Pancreas (tissue), 10 donors: ENCODE measurements around the gene INPP5A. TPM values are rescaled to one million over a fixed set of nuclear protein-coding genes. Genes with fewer than 3 reads are reported as not detected.
"Not testable (repeated sequence)": the region's sequence is repeated elsewhere in the genome, so short reads cannot be mapped to it uniquely, and the experiment has no call there.

Experiments used
- ATAC-seq, 4 donors: fragments of 200-7000 bp; cut with Tn5 transposase; one replicate each; pipeline versions ENCODE4 v1.8.0 to v1.9.1; 2020; ENCODE audit warnings: mild to moderate bottlenecking in 4 of 4, moderate library complexity in 4 of 4
- DNase-seq, 6 donors: peaks; one replicate each; pipeline ENCODE4 v3.0.0-alpha.2; 2020
- FAIRE-seq: peaks from 2 replicates; lab custom pipeline; 2012; peaks lifted over from hg19 to GRCh38; lab: Jason Lieb, UNC
- H3K27ac ChIP-seq, 4 donors: fragments of 200-600 bp; sonication (generic); 1 replicate in 3 of 4; 2 replicates in 1 of 4; pipeline versions ENCODE4 v1.5.0 to v1.8.0; 2020
- H3K27me3 ChIP-seq, 4 donors: fragments of 200-600 bp; one replicate each; pipeline ENCODE4 v1.8.0; 2021
- H3K36me3 ChIP-seq, 3 donors: fragments of 200-600 bp; sonication (generic) in 1 of 3; one replicate each; pipeline versions ENCODE4 v1.5.0 to v1.8.0; 2020 to 2021
- H3K4me1 ChIP-seq, 3 donors: fragments of 200-600 bp; one replicate each; pipeline ENCODE4 v1.8.0; 2021
- H3K4me3 ChIP-seq, 4 donors: fragments of 200-600 bp; sonication (generic) in 2 of 4; one replicate each; pipeline versions ENCODE4 v1.5.0 to v1.8.0; 2020 to 2021
- H3K9me3 ChIP-seq, 4 donors: fragments of 200-600 bp; one replicate each; pipeline ENCODE4 v1.8.0; 2021
- WGBS, 2 donors: extraction: QIAGEN DNeasy Blood & Tissue Kit; methylation state at CpG; one replicate each; pipeline ENCODE4 v1.1.7; 2013; 5-methylcytosine and 5-hydroxymethylcytosine counted together
- intact Hi-C, 3 donors: fragments of 100-400 bp; cut with DNase I; formaldehyde crosslinking; loops; one replicate each; pipeline versions ENCODE4 v1.11.1 to v1.14.2; 2022
- polyA plus RNA-seq, 2 donors: library from polyadenylated mRNA; stranded (reverse); fragments of 200-250 nt; gene quantifications; one replicate each; pipeline ENCODE4 v1.2.3, GENCODE V29; 2013
- total RNA-seq, 6 donors: library from RNA; stranded (reverse); fragmentation: NEBNext Ultra II Directional in 4 of 6; extraction: Animal tissue kit (Norgen Biotek cat#: 25700) in 4 of 6; gene quantifications; one replicate each; pipeline versions ENCODE4 v1.2.1 to v1.2.4, GENCODE V29; 2021 to 2023
- TF ChIP-seq, protein P1 (sequence below), 4 donors: fragments of 200-600 bp; sonication (generic) in 3 of 4; IDR thresholded peaks; one replicate each; pipeline versions ENCODE4 v1.5.0 to v1.8.0; 2021; ENCODE audit warnings: antibody characterized with exemption in 4 of 4
- donor health status: healthy with polysubstance abuse.
- donor health status: DM: no; HTN: no; CAD: no; lungs with moderate emphysema.
- donor health status: DM: no; HTN: no; CAD: no.
- donor health status: control.
- donor health status: control.
- donor health status: Bipolar disorder and iron deficiency.
- donor health status: DM: yes; HTN: yes; CAD: no.
- donor health status: DM: no; HTN: no; CAD: no.
- donor health status: DM: no; HTN: no; CAD: no.
- donor health status: DM: yes; HTN: yes; CAD: no.

INPP5A gene
- total and polyA plus RNA-seq, 8 donors: 5.9 to 15.6 (median 11.3) TPM

DNA sequence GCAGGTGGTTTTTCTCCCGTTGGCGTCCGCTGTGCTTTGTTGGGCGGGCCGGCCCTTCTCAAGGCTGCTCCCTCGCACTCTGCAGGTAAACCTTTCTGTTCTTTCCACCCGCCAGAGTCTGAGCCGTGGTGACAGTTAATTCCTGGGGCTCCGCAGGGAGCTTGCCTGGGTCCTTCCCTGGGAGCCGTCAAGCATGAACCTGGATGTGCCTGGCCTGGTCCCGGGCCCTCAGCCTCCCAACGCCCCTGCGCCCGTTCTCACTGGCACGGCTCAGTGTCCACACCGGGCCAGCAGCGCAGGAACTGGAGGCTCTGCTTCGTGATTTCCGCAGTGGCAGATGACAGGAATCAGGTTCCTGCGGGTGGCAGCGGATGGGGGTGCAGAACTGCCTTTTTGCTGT, 259.3 kb downstream of the INPP5A start:
- H3K4me1 ChIP-seq: no peaks in the 10 kb centered on the region
- H3K27me3 ChIP-seq: no peaks in the 10 kb centered on the region
- 56 to 59% methylated on average over 21 of the region's 21 CpGs for WGBS, 2 donors
- DNase-seq: peak in 2 of 6 donors; percentile 6 to 43
- TF ChIP-seq, protein P1, sequence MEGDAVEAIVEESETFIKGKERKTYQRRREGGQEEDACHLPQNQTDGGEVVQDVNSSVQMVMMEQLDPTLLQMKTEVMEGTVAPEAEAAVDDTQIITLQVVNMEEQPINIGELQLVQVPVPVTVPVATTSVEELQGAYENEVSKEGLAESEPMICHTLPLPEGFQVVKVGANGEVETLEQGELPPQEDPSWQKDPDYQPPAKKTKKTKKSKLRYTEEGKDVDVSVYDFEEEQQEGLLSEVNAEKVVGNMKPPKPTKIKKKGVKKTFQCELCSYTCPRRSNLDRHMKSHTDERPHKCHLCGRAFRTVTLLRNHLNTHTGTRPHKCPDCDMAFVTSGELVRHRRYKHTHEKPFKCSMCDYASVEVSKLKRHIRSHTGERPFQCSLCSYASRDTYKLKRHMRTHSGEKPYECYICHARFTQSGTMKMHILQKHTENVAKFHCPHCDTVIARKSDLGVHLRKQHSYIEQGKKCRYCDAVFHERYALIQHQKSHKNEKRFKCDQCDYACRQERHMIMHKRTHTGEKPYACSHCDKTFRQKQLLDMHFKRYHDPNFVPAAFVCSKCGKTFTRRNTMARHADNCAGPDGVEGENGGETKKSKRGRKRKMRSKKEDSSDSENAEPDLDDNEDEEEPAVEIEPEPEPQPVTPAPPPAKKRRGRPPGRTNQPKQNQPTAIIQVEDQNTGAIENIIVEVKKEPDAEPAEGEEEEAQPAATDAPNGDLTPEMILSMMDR (IDR thresholded peaks at IDR 0.05): no peak
- no peak for ATAC-seq
- no peak overlapping the region for H3K27ac ChIP-seq
- FAIRE-seq: no peak
- H3K36me3 ChIP-seq: no peaks in the 10 kb centered on the region
- H3K9me3 ChIP-seq: no peaks in the 10 kb centered on the region
- no peak overlapping the region for H3K4me3 ChIP-seq
- intact Hi-C loops: no loop called here

DNA sequence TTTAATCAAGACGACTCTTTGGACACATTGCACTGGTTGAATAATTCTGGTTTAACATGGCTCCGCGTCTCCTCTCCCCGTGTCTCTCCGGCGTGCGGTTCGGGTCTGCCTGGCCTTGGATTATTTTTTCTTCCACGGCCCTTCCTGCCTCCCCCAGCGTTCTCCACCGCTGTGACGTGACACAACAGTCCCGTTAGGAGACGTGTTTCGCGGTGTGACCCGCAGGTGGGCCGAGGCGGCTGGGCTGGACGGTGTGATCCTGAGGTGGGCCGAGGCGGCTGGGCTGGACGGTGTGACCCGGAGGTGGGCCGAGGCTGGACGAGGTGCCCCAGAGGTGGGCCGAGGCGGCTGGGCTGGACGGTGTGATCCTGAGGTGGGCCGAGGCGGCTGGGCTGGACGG, 260.4 kb downstream of the INPP5A start:
- H3K27ac ChIP-seq, H3K27me3 ChIP-seq, ATAC-seq, intact Hi-C loops, H3K4me3 ChIP-seq, FAIRE-seq, H3K9me3 ChIP-seq, H3K4me1 ChIP-seq, H3K36me3 ChIP-seq: not testable (repeated sequence)
- 80 to 91% methylated on average over 22 to 26 of the region's 32 CpGs for WGBS, 2 donors
- peak in 2 of 6 donors; percentile 36 to 50 for DNase-seq

- no peaks in the 10 kb centered on the region for H3K36me3 ChIP-seq
- no peak overlapping the region for H3K4me3 ChIP-seq
- peak in 2 of 6 donors; percentile 39 for DNase-seq
- TF ChIP-seq, protein P1 (IDR thresholded peaks at IDR 0.05): no peak
- H3K27me3 ChIP-seq: no peaks in the 10 kb centered on the region
- no peak for FAIRE-seq
- 79 to 86% methylated on average over 21 of the region's 21 CpGs for WGBS, 2 donors
- no peaks in the 10 kb centered on the region for H3K9me3 ChIP-seq
- intact Hi-C loops: no loop called here
- H3K27ac ChIP-seq: no peak overlapping the region
- no peaks in the 10 kb centered on the region for H3K4me1 ChIP-seq
- ATAC-seq: no peak
Observed at GRCh38 chr10:132798403-132798802, 260.8 kb downstream of the INPP5A start.

- WGBS, 2 donors: 79 to 87% methylated on average over 13 to 15 of the region's 15 CpGs
- no peak for ATAC-seq
- FAIRE-seq: no peak
- Histone ChIP-seq H3K27me3 (no peaks in the 10 kb centered on the region), H3K4me1 (no peaks in the 10 kb centered on the region), H3K9me3 (no peaks in the 10 kb centered on the region), H3K27ac (no peak overlapping the region), H3K4me3 (no peak overlapping the region), H3K36me3 (no peaks in the 10 kb centered on the region)
- intact Hi-C loops: no loop called here
- TF ChIP-seq, protein P1 (IDR thresholded peaks at IDR 0.05): no peak
- DNase-seq: peak in 3 of 6 donors; percentile 12 to 53 (median 51)
Observed at GRCh38 chr10:132798876-132799275, 261.3 kb downstream of the INPP5A start.

- DNase-seq (peak in 3 of 6 donors; percentile 4 to 37 (median 9)), FAIRE-seq (no peak), ATAC-seq (no peak)
- no peaks in the 10 kb centered on the region for H3K27me3 ChIP-seq
- H3K27ac ChIP-seq: no peak overlapping the region
- H3K36me3 ChIP-seq: no peaks in the 10 kb centered on the region
- WGBS, 2 donors: 81% methylated on average over 11 of the region's 11 CpGs
- TF ChIP-seq, protein P1 (IDR thresholded peaks at IDR 0.05): no peak
- intact Hi-C loops: no loop called here
- H3K4me3 ChIP-seq: no peak overlapping the region
- H3K4me1 ChIP-seq: no peaks in the 10 kb centered on the region
- H3K9me3 ChIP-seq: no peaks in the 10 kb centered on the region
Observed at GRCh38 chr10:132799865-132800264, 262.3 kb downstream of the INPP5A start.
